HCT116 (cell line): ENCODE results near the gene HIPK2. TPM values are rescaled to one million over a fixed set of nuclear protein-coding genes. Genes with fewer than 3 reads are reported as not detected.

Experiments used
- ATAC-seq: fragments of 200-7000 bp; cut with Tn5 transposase; 2 replicates; pipeline ENCODE4 v1.9.1; 2020; ENCODE audit warnings: mild to moderate bottlenecking, moderate library complexity
- BruUV-seq: library from RNA; stranded (reverse); fragments of 400-500 nt; replicated peaks from 2 replicates; lab custom pipeline; 2021; lab: Mats Ljungman, UMichigan
- CTCF ChIA-PET: fragments of 300-600 bp; sonication (Branson Sonifier 250); formaldehyde crosslinking; loops from one replicate; lab custom pipeline; 2021; ENCODE audit warnings: antibody characterized with exemption; lab: Charles Lee
- POLR2A ChIA-PET: fragments of 300-600, 350-600 bp; sonication (Branson Sonifier 250); formaldehyde crosslinking; loops from one replicate; lab custom pipeline; 2021; ENCODE audit warnings: antibody characterized with exemption; lab: Charles Lee
- RAD21 ChIA-PET, 2 experiments: fragments of 300-600 bp; sonication (Branson Sonifier 250); formaldehyde crosslinking; loops; one replicate each; lab custom pipeline; 2023; ENCODE audit warnings: low total read pairs in 2 of 2; ENCODE audit not compliant: uncharacterized antibody in 2 of 2, unreplicated experiment in 2 of 2, low non-redundant PET in 1 of 2; lab: Charles Lee
- DNase-seq: peaks from one replicate; pipeline ENCODE4 v3.0.0-alpha.2; 2010; ENCODE audit warnings: low read depth, low spot score
- H2AFZ ChIP-seq: fragments of 200-600 bp; shearing (Covaris generic), sonication (generic); 2 replicates; pipeline ENCODE4 v1.6.1; 2017; ENCODE audit warnings: low read depth, mixed run types, mixed read lengths, antibody characterized with exemption, low read length; ENCODE audit not compliant: poor library complexity, severe bottlenecking
- H3K27ac ChIP-seq: 2 replicates; pipeline ENCODE4 v1.5.1; 2012; ENCODE audit warnings: low read depth, low read length
- H3K27me3 ChIP-seq: fragments of 200-600 bp; sonication (generic); 2 replicates; pipeline ENCODE4 v1.6.1; 2016; ENCODE audit warnings: mixed run types, low read length, mixed read lengths; ENCODE audit not compliant: insufficient read depth
- H3K36me3 ChIP-seq, 2 experiments: fragments of 200-500 bp in 1 of 2; fragments of 200-600 bp in 1 of 2; sonication (Bioruptor generic) in 1 of 2; sonication (generic) in 1 of 2; 2 replicates each; pipeline versions ENCODE4 v1.5.1 to v1.6.1; 2014 to 2016; ENCODE audit warnings: low read length in 2 of 2, inconsistent platforms in 1 of 2, mixed read lengths in 1 of 2, mixed run types in 1 of 2; ENCODE audit not compliant: insufficient read depth in 2 of 2, control insufficient read depth in 1 of 2
- H3K4me1 ChIP-seq, 2 experiments: fragments of 200-600 bp in 1 of 2; sonication (generic) in 1 of 2; 2 replicates each; pipeline versions ENCODE4 v1.5.1 to v1.6.1; 2012 to 2017; ENCODE audit warnings: low read length in 2 of 2, inconsistent platforms in 1 of 2, mild to moderate bottlenecking in 1 of 2, mixed read lengths in 1 of 2, mixed run types in 1 of 2, moderate library complexity in 1 of 2; ENCODE audit not compliant: insufficient read depth in 2 of 2, control insufficient read depth in 1 of 2
- H3K4me2 ChIP-seq: fragments of 200-600 bp; sonication (generic); 2 replicates; pipeline ENCODE4 v1.6.1; 2017; ENCODE audit warnings: mixed run types, low read length, mixed read lengths
- H3K4me3 ChIP-seq, 2 experiments: fragments of 200-600 bp in 1 of 2; sonication (generic) in 1 of 2; replicated peaks in 1 of 2; 2 replicates each; pipeline ENCODE4 v1.5.1; 2011 to 2016; ENCODE audit warnings: low read length in 2 of 2, control low read depth in 1 of 2, low read depth in 1 of 2, mild to moderate bottlenecking in 1 of 2, mixed read lengths in 1 of 2, mixed run types in 1 of 2
- H3K79me2 ChIP-seq: fragments of 200-600 bp; sonication (generic); 2 replicates; pipeline ENCODE4 v1.6.1; 2017; ENCODE audit warnings: mild to moderate bottlenecking, mixed run types, low read length, moderate library complexity, mixed read lengths; ENCODE audit not compliant: insufficient read depth
- H3K9ac ChIP-seq: fragments of 200-600 bp; sonication (generic); 2 replicates; pipeline ENCODE4 v1.6.1; 2016; ENCODE audit warnings: low read length, mixed read lengths
- H3K9me2 ChIP-seq: fragments of 200-600 bp; sonication (generic), shearing (Covaris generic); 2 replicates; pipeline ENCODE4 v1.6.1; 2017; ENCODE audit warnings: mixed run types, mild to moderate bottlenecking, moderate library complexity; ENCODE audit not compliant: insufficient read depth
- H3K9me3 ChIP-seq, 2 experiments: fragments of 200-500 bp in 1 of 2; fragments of 200-600 bp in 1 of 2; sonication (Bioruptor generic) in 1 of 2; sonication (generic) in 1 of 2; 2 replicates each; pipeline ENCODE4 v1.6.1; 2014 to 2017; ENCODE audit warnings: low read length in 2 of 2, mixed read lengths in 2 of 2, inconsistent platforms in 1 of 2, low read depth in 1 of 2, mild to moderate bottlenecking in 1 of 2, mixed run types in 1 of 2, moderate library complexity in 1 of 2; ENCODE audit not compliant: control insufficient read depth in 1 of 2, insufficient read depth in 1 of 2
- H4K20me1 ChIP-seq: fragments of 200-600 bp; sonication (generic), shearing (Covaris generic); 2 replicates; pipeline ENCODE4 v1.6.1; 2017; ENCODE audit warnings: mixed run types, mild to moderate bottlenecking, moderate library complexity; ENCODE audit not compliant: insufficient read depth
- ATF3 ChIP-seq: IDR thresholded peaks from 2 replicates; pipeline ENCODE4 v1.6.1; 2012
- EZH2phosphoT487 ChIP-seq: fragments of 200-600 bp; IDR thresholded peaks from 2 replicates; pipeline ENCODE4 v1.6.1; 2018; ENCODE audit warnings: antibody characterized with exemption, borderline replicate concordance
- FOSL1 ChIP-seq: IDR thresholded peaks from 2 replicates; pipeline ENCODE4 v1.6.1; 2012; ENCODE audit warnings: low read depth
- MAX ChIP-seq: IDR thresholded peaks from 2 replicates; pipeline ENCODE4 v1.6.1; 2012
- POLR2A ChIP-seq: IDR thresholded peaks from 2 replicates; pipeline ENCODE4 v1.7.0; 2011; ENCODE audit warnings: borderline replicate concordance; ENCODE audit not compliant: insufficient read depth, insufficient read length; ENCODE audit errors: extremely low read depth
- SRF ChIP-seq: IDR thresholded peaks from 2 replicates; pipeline ENCODE4 v1.6.1; 2012; ENCODE audit warnings: low read depth
- YY1 ChIP-seq: IDR thresholded peaks from 2 replicates; pipeline ENCODE4 v1.6.1; 2011; ENCODE audit warnings: low read length, low read depth, moderate library complexity, mild to moderate bottlenecking; ENCODE audit not compliant: insufficient replicate concordance; ENCODE audit errors: extremely low read depth
- ZBTB33 ChIP-seq: IDR thresholded peaks from 2 replicates; pipeline ENCODE4 v1.6.1; 2011; ENCODE audit warnings: mild to moderate bottlenecking, low read length, moderate library complexity; ENCODE audit not compliant: insufficient replicate concordance; ENCODE audit errors: extremely low read depth
- ZNF274 ChIP-seq: fragments of 200-500 bp; sonication (Bioruptor generic); IDR thresholded peaks from 2 replicates; pipeline ENCODE4 v1.6.1; 2014; ENCODE audit warnings: mild to moderate bottlenecking, low read depth, low read length, inconsistent platforms
- intact Hi-C: fragments of 100-400 bp; cut with micrococcal nuclease; formaldehyde crosslinking; loops from 2 replicates; pipeline ENCODE4 v1.10.0; 2022
- total RNA-seq: library from RNA; stranded (reverse); gene quantifications from one replicate; pipeline ENCODE4 v1.2.1, GENCODE V29; 2021; ENCODE audit not compliant: unreplicated experiment

Gene HIPK2
- total RNA-seq, 1 experiment from 2014 or later = 49.5 TPM

GRCh38 chr7:139674752-139675126, 103.1 kb downstream of the HIPK2 start:
- no peaks in the 10 kb centered on the region for H4K20me1 ChIP-seq
- no peak for ATAC-seq
- TF ChIP-seq MAX (no peak), POLR2A (no peak), ATF3 (no peak), ZNF274 (no peak), FOSL1 (no peak), ZBTB33 (no peak), YY1 (no peak), EZH2phosphoT487 (no peak), SRF (no peak)
- TF ChIP-seq, all 23 proteins: peak for 0
- no peak overlapping the region for H3K4me2 ChIP-seq
- H3K36me3 ChIP-seq = no peaks in the 10 kb centered on the region
- ChIA-PET RAD21 (no interaction called here), CTCF (no interaction called here), POLR2A (no interaction called here)
- H3K79me2 ChIP-seq = peaks cover 8% of the 10 kb centered on the region
- no peaks in the 10 kb centered on the region for H3K9me2 ChIP-seq
- H3K4me3 ChIP-seq = no peak overlapping the region
- peaks cover 9 to 52% of the 10 kb centered on the region in 2 experiments for H3K4me1 ChIP-seq
- no peak overlapping the region for H2AFZ ChIP-seq
- no peaks in the 10 kb centered on the region for H3K27me3 ChIP-seq
- no peak for DNase-seq
- no peaks in the 10 kb centered on the region for H3K9me3 ChIP-seq
- H3K9ac ChIP-seq = no peak overlapping the region
- H3K27ac ChIP-seq = no peak overlapping the region
- BruUV-seq = no TSS peak
- intact Hi-C loops = no loop called here
